ENCODE measurements around the gene F8.

F8 gene

DNA sequence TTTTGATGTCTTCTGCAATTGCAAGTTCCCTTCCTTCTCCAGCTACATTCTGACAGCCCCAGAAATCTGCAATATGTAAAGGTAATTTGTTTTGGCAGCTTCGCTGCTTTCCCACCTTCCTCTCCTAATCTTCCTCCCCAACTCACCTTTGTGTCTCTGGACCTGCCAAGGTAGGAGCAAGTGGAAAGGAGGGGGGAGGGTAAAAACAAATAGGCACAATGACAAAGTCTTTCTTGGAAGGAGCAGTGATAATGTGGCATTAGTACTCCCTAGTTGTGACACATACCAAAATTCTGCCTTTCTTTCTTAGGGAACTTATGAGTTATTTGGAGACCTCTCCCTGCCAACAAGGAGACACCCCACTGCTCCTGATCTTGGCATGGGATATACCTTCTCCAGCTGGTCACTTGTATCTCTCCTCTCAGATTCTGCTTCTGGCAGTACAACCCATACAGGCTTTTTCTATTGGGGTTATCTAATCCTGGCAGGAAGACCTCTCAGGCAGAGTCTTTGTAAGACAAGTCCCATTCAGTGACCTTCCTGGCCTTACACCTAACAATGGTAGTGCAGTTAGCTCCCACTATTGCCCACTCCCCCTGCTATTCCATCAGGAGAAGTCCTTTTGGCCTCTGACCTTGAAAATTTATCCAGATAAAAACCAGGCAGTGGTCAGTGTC lies 24.2 kb downstream of the F8 start:
- no peak for DNase-seq (ENCODE audit: insufficient read length, low spot score)
- no peak for TF ChIP-seq CTCF (IDR thresholded peaks at IDR 0.05; ENCODE audit: insufficient read depth, missing control alignments)
- no peak for FAIRE-seq

- FAIRE-seq (peak; percentile 21), DNase-seq (ENCODE audit: insufficient read length, low spot score) (no peak)
- TF ChIP-seq CTCF (IDR thresholded peaks at IDR 0.05; ENCODE audit: insufficient read depth, missing control alignments), result no peak
Observed at GRCh38 chrX:154991476-154991875, 31.0 kb downstream of the F8 start.

- FAIRE-seq, result no peak
- TF ChIP-seq CTCF (IDR thresholded peaks at IDR 0.05; ENCODE audit: insufficient read depth, missing control alignments), result no peak
- no peak for DNase-seq (ENCODE audit: insufficient read length, low spot score)
Observed at GRCh38 chrX:154991039-154991438, 31.5 kb downstream of the F8 start.

DNA sequence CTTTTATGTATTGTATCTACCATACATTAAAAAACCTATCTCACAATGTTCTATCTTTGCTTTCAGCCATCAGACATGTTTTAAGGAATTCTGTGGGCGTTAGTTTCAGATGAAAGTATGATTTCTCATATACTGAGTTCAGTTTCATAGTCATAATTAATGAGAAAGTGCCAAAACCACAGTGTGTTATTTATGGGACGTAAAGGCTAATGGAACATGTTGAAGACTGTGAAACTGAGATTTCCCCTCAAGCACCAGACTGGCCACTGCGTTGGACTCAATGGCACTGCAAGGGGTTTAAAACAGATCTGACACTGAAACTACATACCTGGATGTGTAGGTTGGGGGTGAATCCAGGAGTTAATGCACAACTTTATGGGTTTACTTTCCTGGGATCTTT lies 32.0 kb downstream of the F8 start:
- TF ChIP-seq CTCF (IDR thresholded peaks at IDR 0.05; ENCODE audit: insufficient read depth, missing control alignments), result no peak
- no peak for DNase-seq (ENCODE audit: insufficient read length, low spot score)
- no peak for FAIRE-seq

GRCh38 chrX:154988719-154989118 lies 33.8 kb downstream of the F8 start:
- DNase-seq (ENCODE audit: insufficient read length, low spot score) (no peak), FAIRE-seq (no peak)
- TF ChIP-seq CTCF (IDR thresholded peaks at IDR 0.05; ENCODE audit: insufficient read depth, missing control alignments), result no peak

DNA sequence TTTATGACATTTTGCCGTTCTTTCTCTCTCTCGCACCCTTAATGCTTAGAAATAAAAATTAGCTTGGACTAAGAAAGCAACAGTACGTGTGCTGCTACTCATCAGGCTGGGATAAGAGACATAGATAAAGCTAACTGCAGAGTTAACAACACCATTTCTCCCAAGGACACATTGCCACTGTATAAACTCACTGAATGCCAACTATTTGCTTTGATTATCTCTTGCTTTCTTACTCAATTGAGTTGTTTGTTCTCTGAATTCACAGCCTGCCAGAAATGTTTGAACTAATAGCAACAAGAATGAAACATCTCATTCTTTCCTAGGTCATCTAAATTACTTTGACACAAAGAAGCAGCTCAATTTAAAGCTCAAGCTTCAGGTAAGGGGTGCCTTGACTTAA lies 34.6 kb downstream of the F8 start:
- DNase-seq (ENCODE audit: insufficient read length, low spot score), result no peak
- FAIRE-seq, result no peak
- TF ChIP-seq CTCF (IDR thresholded peaks at IDR 0.05; ENCODE audit: insufficient read depth, missing control alignments), result no peak

GRCh38 chrX:154986826-154987575 lies 35.5 kb downstream of the F8 start:
- FAIRE-seq (no peak), DNase-seq (ENCODE audit: insufficient read length, low spot score) (no peak)
- TF ChIP-seq CTCF (IDR thresholded peaks at IDR 0.05; ENCODE audit: insufficient read depth, missing control alignments), result no peak
